ENCODE data around the gene PRKAG2.

The PRKAG2 gene

DNA sequence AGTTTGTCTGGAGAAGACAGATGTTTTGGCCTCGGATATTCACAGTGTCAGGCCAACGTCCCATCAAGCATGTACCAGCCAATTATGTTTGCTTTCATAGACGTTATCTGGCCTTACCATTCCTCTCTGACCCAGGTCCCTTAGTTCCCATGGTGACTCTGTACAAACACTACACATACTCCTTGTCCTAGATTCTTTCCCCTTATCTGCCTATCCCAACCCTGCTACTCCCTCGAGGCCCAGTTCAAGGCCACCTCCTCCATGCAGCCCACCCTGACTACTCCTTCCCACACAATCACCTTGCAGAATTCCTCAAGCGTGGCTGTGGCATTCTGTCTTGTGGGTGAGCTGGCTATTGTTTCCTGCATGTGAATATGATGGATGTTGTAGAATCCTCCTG, 155.2 kb downstream of the PRKAG2 start:
- H3K4me3 ChIP-seq: no peak overlapping the region
- no peaks in the 10 kb centered on the region for H3K9me3 ChIP-seq (ENCODE audit: low read depth, low read length)
- no peak for TF ChIP-seq EZH2 (IDR thresholded peaks at IDR 0.05)
- no peak for TF ChIP-seq FOXP2 (optimal IDR thresholded peaks at IDR 0.05; ENCODE audit: control extremely low read depth, extremely low read length, insufficient read depth)
- TF ChIP-seq POLR2AphosphoS5 (IDR thresholded peaks at IDR 0.05; ENCODE audit: borderline replicate concordance, low read depth, low read length): no peak
- H3K27ac ChIP-seq: no peak overlapping the region
- no peak overlapping the region for H3K9ac ChIP-seq (ENCODE audit: insufficient read length)
- DNase-seq (ENCODE audit: low read depth, low spot score): no peak
- no peaks in the 10 kb centered on the region for H3K36me3 ChIP-seq (ENCODE audit: insufficient read depth, low read length)

DNA sequence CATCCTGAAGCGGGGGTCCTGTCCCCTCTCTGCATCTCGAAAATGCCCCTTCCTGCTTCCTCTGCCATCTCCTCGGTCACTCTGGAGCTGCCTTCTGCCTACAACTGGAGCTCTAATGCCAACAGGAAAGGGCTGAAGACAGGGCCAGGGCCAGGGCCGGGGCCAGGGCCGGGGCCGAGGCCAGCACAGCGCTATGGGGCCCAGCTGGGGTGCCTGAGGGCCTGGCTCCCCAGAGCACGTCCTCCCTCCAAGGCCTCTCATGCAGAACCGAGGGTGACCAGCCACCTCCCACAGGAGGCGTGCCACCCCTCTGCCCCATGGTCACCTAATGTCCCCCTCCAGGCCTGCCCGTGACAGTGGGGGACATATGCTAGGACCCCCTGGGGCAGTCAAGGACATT, 155.7 kb downstream of the PRKAG2 start:
- TF ChIP-seq EZH2 (IDR thresholded peaks at IDR 0.05) (no peak), POLR2AphosphoS5 (IDR thresholded peaks at IDR 0.05; ENCODE audit: borderline replicate concordance, low read depth, low read length) (no peak), FOXP2 (optimal IDR thresholded peaks at IDR 0.05; ENCODE audit: control extremely low read depth, extremely low read length, insufficient read depth) (no peak)
- Histone ChIP-seq H3K9ac (ENCODE audit: insufficient read length) (no peak overlapping the region), H3K9me3 (ENCODE audit: low read depth, low read length) (no peaks in the 10 kb centered on the region), H3K4me3 (no peak overlapping the region), H3K36me3 (ENCODE audit: insufficient read depth, low read length) (no peaks in the 10 kb centered on the region), H3K27ac (no peak overlapping the region)
- no peak for DNase-seq (ENCODE audit: low read depth, low spot score)

DNA sequence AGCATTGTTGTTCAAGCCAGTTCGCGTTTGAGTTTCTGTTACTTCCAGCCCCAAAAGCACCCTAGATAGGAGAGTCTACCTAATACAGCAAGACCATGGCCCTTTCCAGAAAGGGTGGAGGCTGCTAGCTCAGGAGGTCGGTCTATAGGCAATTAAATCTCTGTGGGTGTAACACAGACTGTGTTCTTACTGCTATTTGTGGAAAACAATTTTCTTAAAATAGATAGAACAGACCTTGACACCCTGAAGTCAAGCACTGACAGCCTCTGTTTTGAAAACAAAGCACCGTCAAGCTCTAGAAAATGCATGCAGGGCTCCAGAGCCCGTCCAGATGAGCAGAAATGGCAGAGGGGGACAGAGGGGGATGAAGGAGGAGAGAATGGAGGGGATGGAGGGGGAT, 156.6 kb downstream of the PRKAG2 start:
- TF ChIP-seq FOXP2 (optimal IDR thresholded peaks at IDR 0.05; ENCODE audit: control extremely low read depth, extremely low read length, insufficient read depth): no peak
- TF ChIP-seq POLR2AphosphoS5 (IDR thresholded peaks at IDR 0.05; ENCODE audit: borderline replicate concordance, low read depth, low read length): no peak
- TF ChIP-seq EZH2 (IDR thresholded peaks at IDR 0.05): no peak
- no peaks in the 10 kb centered on the region for H3K9me3 ChIP-seq (ENCODE audit: low read depth, low read length)
- H3K4me3 ChIP-seq: no peak overlapping the region
- H3K27ac ChIP-seq: no peak overlapping the region
- DNase-seq (ENCODE audit: low read depth, low spot score): no peak
- H3K9ac ChIP-seq (ENCODE audit: insufficient read length): no peak overlapping the region
- no peaks in the 10 kb centered on the region for H3K36me3 ChIP-seq (ENCODE audit: insufficient read depth, low read length)

DNA sequence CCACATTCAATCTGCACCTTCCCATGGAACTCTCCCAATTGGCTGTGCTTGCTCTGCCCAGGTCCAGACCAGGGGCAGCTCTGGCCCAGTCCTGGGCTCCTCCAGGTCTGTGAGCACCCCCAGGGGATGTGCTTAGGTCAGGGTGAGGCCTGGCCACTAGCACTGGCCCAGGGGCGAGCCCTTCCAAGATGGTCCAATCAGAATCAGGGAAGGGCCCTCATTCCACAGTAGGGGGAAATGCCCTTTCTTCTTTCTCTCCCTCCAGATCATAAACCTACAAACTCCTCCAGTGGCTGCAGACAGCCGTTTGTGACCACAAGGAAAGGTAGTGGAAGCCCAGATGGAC, 157.0 kb downstream of the PRKAG2 start:
- no peak for DNase-seq (ENCODE audit: low read depth, low spot score)
- Histone ChIP-seq H3K36me3 (ENCODE audit: insufficient read depth, low read length) (no peaks in the 10 kb centered on the region), H3K27ac (no peak overlapping the region), H3K4me3 (no peak overlapping the region), H3K9me3 (ENCODE audit: low read depth, low read length) (no peaks in the 10 kb centered on the region), H3K9ac (ENCODE audit: insufficient read length) (no peak overlapping the region)
- TF ChIP-seq POLR2AphosphoS5 (IDR thresholded peaks at IDR 0.05; ENCODE audit: borderline replicate concordance, low read depth, low read length): no peak
- TF ChIP-seq FOXP2 (optimal IDR thresholded peaks at IDR 0.05; ENCODE audit: control extremely low read depth, extremely low read length, insufficient read depth): no peak
- TF ChIP-seq EZH2 (IDR thresholded peaks at IDR 0.05): no peak

DNA sequence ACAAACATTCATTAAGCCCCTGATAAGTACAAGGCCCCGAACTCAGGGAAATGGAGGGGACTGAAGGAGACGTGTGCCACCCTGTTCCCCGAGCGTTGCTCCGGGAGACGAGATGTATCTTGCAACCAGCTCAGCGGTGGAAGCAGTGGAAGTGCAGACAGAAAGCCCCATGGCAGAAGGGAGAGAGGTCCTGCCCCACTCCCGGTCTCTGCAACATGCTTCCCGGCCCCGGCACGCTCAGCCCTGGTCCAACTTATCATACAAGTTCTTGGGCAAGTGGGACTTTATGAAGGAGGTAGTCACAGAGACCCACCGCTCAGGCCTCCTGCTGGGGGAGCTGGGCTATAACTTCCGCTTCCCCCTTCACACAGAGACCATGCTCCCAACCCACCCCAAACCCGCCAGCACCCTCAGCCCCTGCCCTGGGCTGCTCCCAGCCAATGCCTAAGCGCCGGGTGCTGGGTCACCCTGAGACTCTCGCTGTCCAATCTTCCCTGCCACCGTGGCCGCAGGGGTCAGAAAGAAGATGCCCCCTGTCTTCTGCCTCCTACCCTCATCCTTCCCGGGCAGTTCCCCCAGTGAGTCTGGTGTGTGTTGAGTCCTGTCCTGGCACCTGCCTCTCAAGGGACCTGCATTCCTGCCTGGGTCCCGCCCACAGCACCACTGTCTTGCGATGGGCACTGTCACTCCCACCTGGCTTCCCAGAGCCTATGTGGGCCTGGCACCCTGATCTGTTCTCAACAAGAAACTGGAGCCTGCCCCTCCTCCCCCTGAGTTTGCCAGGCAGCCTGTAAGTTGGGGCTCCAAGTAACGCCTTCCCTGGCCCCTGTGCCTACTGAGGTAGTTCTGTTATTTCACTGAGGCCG, 157.7 kb downstream of the PRKAG2 start:
- Histone ChIP-seq H3K9ac (ENCODE audit: insufficient read length) (no peak overlapping the region), H3K27ac (no peak overlapping the region), H3K9me3 (ENCODE audit: low read depth, low read length) (no peaks in the 10 kb centered on the region), H3K36me3 (ENCODE audit: insufficient read depth, low read length) (no peaks in the 10 kb centered on the region), H3K4me3 (no peak overlapping the region)
- DNase-seq (ENCODE audit: low read depth, low spot score): no peak
- TF ChIP-seq EZH2 (IDR thresholded peaks at IDR 0.05): no peak
- no peak for TF ChIP-seq FOXP2 (optimal IDR thresholded peaks at IDR 0.05; ENCODE audit: control extremely low read depth, extremely low read length, insufficient read depth)
- TF ChIP-seq POLR2AphosphoS5 (IDR thresholded peaks at IDR 0.05; ENCODE audit: borderline replicate concordance, low read depth, low read length): no peak

DNA sequence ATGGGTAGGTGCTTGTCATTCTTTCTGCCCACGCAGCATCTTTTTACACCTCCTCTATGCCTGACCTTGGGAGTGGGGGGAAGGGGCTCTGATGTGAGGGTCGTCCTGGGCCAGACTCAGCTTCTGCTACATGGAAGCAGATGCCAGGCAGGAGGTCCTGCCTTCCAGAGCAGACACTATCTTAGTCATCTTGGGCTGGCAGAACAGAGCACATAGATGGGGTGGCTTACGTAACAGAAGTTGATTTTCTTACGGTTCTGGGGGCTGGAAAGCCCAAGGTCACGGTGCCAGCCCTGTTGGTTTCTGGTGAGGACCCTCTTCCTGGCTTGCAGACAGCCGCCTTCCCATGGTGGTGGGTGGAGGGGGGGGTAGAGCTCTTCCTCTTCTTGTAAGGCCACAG, 159.0 kb downstream of the PRKAG2 start:
- no peaks in the 10 kb centered on the region for H3K36me3 ChIP-seq (ENCODE audit: insufficient read depth, low read length)
- no peak overlapping the region for H3K27ac ChIP-seq
- no peak for TF ChIP-seq EZH2 (IDR thresholded peaks at IDR 0.05)
- TF ChIP-seq POLR2AphosphoS5 (IDR thresholded peaks at IDR 0.05; ENCODE audit: borderline replicate concordance, low read depth, low read length): no peak
- no peak for TF ChIP-seq FOXP2 (optimal IDR thresholded peaks at IDR 0.05; ENCODE audit: control extremely low read depth, extremely low read length, insufficient read depth)

DNA sequence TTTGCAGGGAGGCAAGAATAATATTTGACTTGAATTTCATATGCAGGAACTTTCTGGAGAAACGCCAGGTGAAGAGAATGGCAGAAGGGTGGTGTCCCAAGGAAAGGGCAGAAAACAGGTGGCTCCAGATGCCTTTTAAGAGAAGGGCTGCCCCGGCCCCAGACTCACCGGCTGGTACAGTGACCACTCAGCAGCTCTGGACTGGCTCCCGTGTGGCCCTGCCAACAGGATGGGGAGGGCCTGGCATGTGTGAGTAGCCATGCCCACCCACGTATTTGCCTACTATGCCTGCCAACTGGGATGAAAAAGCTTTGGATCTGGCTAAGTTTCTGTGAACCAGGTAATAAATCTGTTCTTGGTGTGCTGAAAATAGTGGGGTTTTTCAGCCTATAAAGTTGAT, 159.5 kb downstream of the PRKAG2 start:
- Histone ChIP-seq H3K27ac (no peak overlapping the region), H3K9me3 (ENCODE audit: low read depth, low read length) (no peaks in the 10 kb centered on the region), H3K9ac (ENCODE audit: insufficient read length) (no peak overlapping the region), H3K4me3 (no peak overlapping the region), H3K36me3 (ENCODE audit: insufficient read depth, low read length) (no peaks in the 10 kb centered on the region)
- TF ChIP-seq EZH2 (IDR thresholded peaks at IDR 0.05): no peak
- no peak for TF ChIP-seq POLR2AphosphoS5 (IDR thresholded peaks at IDR 0.05; ENCODE audit: borderline replicate concordance, low read depth, low read length)
- TF ChIP-seq FOXP2 (optimal IDR thresholded peaks at IDR 0.05; ENCODE audit: control extremely low read depth, extremely low read length, insufficient read depth): no peak
- no peak for DNase-seq (ENCODE audit: low read depth, low spot score)

More for the DNA sequence above, 159.0 kb downstream of the PRKAG2 start:
- DNase-seq (ENCODE audit: low read depth, low spot score): no peak
- no peak overlapping the region for H3K9ac ChIP-seq (ENCODE audit: insufficient read length)
- H3K9me3 ChIP-seq (ENCODE audit: low read depth, low read length): no peaks in the 10 kb centered on the region
- no peak overlapping the region for H3K4me3 ChIP-seq

DNA sequence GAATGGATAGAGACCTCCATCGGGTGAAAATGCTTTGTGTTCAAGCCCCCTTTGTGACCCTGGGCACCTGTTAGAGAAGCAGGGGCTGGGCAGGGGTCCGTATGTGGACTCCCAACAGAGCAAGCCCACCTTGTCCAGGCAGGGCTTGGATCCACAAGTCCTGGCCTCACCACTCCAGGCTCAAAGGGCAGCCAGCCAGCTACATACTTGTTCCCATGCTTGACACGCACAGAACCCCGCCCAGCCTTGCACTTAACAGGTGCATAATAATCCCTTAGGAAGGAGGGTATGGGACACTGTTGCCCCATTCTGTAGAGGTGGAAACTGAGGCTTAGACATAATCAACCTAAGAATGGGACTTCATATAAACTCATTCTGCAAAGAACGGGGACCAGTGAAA, 160.6 kb downstream of the PRKAG2 start:
- Histone ChIP-seq H3K9ac (ENCODE audit: insufficient read length) (no peak overlapping the region), H3K9me3 (ENCODE audit: low read depth, low read length) (no peaks in the 10 kb centered on the region), H3K4me3 (no peak overlapping the region), H3K27ac (no peak overlapping the region), H3K36me3 (ENCODE audit: insufficient read depth, low read length) (no peaks in the 10 kb centered on the region)
- TF ChIP-seq POLR2AphosphoS5 (IDR thresholded peaks at IDR 0.05; ENCODE audit: borderline replicate concordance, low read depth, low read length) (no peak), EZH2 (IDR thresholded peaks at IDR 0.05) (no peak), FOXP2 (optimal IDR thresholded peaks at IDR 0.05; ENCODE audit: control extremely low read depth, extremely low read length, insufficient read depth) (no peak)
- no peak for DNase-seq (ENCODE audit: low read depth, low spot score)

All from SK-N-MC (cell line).